HS-27A (cell line): ENCODE results near the gene UBTD2.
"Not testable (repeated sequence)": the region's sequence is repeated elsewhere in the genome, so short reads cannot be mapped to it uniquely, and the experiment has no call there.

Source experiments
- DNase-seq: peaks from one replicate; pipeline ENCODE4 v3.0.0-alpha.2; 2012; ENCODE audit warnings: low read depth, missing footprints

Gene UBTD2

DNA sequence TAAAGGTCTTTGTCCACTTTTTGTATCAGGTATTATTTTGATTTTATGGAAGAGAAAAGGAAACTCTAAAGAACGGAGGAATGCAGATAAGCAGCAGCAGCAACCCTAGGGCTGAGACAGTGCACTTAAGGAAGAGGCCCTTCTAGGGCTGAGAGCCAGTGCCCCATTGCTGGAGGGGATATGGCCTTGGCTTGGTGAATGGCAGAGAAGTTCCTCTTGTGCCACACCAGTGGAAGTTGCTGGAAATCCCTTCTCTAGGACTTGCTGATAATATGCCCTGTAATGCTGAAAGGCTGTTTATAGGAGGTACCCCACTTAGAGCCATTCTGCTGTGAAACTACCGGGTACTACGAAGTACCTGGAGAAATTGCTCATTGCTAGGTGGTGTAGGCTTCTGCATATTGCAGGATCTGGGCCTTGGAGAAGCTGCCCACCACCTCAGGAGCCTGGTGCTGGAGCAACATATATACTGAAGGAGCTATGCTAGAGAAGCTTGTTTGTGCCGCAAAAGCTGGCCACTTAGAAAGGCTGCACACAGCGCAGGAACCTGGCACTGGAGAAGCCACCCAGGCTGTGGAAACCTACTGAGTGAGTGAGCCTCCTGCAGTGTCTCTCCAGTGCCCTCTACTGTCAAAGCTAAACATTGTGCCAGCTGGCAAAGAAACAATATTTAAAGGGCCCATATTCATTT lies 9.6 kb upstream of the UBTD2 start:
- peak; percentile 11 for DNase-seq

GRCh38 chr5:172291837-172292236 lies 8.3 kb upstream of the UBTD2 start:
- DNase-seq: not testable (repeated sequence)

DNA sequence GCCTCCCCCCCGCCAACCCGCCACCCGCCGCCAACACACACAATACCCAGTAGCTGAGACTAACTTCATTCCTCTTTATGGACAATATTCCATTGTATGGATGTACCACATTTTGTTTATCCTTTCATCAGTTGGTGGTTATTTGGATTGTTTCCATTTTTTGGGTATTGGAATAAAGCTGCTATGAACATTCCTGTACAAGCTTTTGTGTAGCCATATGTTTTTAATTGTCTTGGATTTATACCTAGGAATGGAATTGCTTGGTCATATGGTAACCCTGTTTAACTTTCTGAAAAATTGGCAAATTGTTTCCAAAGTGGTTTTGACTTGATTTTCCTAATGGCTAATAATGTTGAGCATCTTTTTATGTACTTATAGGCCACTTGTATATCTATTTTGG lies 4.9 kb upstream of the UBTD2 start:
- DNase-seq: no peak

DNA sequence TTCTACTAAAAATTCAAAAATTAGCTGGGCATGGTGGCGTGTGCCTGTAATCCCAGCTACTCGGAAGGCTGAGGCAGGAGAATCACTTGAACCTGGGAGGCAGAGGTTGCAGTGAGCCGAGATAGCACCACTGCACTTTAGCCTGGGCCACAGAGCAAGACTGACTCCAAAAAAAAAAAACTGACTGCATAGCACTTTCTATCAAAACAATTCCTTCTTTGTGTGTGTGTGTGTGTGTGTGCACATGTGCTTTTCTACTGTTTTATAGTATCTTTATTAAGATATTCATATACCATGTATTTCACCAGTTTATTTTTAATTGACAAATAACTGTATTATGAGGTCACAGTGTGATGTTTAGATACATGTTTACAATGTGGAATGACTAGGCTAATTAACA lies 3.6 kb upstream of the UBTD2 start:
- DNase-seq: not testable (repeated sequence)

GRCh38 chr5:172285226-172286143 lies 1.9 kb upstream of the UBTD2 start:
- no peak for DNase-seq

- peak; percentile 12 for DNase-seq
Measured at GRCh38 chr5:172284611-172284980, 1.0 kb upstream of the UBTD2 start.

GRCh38 chr5:172283862-172284610 lies 472 bp upstream of the UBTD2 start:
- peak; percentile 19 for DNase-seq

DNA sequence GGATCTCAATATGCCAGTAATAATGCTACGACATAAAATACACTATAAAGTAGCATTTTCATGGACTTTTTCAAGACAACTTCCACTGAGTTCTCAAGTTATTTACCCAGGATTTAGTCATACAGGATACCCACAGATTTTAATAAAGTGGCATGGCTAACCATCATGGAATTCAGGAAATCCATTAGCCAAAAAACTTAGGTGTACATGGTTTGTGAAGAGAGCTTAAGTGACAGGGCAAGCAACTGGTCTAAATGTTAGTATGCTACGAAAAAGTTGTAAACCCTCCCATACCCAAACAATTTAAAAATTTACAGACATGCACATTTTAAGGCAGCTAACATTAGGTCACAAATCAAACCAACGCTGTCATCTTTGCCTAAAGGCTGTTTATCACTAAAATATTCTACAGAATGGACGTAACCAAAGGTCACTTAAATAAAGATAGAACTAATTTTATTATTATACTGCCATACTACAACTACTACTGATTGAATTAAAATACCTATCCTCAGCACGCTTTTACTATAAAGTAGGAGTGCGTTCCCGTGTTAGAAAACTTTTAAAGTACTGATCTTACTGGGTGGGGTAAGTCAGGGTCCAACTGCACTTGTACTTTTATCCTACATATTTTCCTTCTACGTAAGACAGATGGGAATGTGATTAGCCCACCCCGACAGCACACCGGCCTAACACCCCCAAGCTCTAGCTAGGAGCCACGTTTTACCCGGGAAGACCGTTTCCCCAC lies 1.1 kb downstream of the UBTD2 start:
- no peak for DNase-seq

DNA sequence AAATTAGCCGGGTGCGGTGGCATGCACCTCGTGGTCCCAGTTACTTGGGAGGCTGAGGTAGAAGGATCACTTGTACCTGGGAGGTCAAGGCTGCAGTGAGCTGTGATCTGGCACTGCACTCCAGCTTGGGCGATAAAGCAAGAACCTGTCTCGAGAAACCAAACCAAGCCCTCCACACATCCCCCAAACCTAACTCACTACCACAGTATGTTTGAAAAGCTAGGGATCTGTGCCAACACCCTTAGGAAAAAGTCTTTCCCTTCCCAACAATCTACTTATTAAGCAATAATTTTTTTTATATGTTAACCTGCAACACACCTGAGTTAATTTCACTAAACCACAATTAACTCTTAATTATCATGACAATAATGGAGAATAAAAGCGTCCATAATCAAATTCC lies 2.2 kb downstream of the UBTD2 start:
- no peak for DNase-seq

- no peak for DNase-seq
Measured at GRCh38 chr5:172280929-172281328, 2.6 kb downstream of the UBTD2 start.

DNA sequence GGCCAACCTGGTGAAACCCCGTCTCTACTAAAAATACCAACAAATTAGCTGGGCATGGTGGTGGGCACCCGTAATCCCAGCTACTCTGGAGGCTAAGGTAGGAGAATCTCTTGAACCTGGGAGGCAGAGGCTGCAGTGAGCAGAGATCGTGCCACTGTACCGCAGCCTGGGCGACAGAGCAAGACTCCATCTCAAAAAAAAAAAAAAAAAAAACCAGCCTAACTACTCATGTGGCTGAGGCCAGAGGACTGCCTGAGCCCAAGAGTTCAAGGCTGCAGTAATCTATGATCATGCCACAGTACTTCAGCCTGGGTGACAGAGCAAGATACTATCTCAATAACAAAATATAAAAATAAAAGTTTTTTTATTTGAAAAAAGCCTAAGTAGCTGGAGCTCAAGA lies 3.2 kb downstream of the UBTD2 start:
- DNase-seq: no peak

- DNase-seq: no peak
Measured at GRCh38 chr5:172278356-172278755, 5.2 kb downstream of the UBTD2 start.

- no peak for DNase-seq
Measured at GRCh38 chr5:172276214-172276613, 7.3 kb downstream of the UBTD2 start.

GRCh38 chr5:172274951-172275753 lies 8.4 kb downstream of the UBTD2 start:
- no peak for DNase-seq

GRCh38 chr5:172267943-172268342 lies 15.6 kb downstream of the UBTD2 start:
- no peak for DNase-seq

DNA sequence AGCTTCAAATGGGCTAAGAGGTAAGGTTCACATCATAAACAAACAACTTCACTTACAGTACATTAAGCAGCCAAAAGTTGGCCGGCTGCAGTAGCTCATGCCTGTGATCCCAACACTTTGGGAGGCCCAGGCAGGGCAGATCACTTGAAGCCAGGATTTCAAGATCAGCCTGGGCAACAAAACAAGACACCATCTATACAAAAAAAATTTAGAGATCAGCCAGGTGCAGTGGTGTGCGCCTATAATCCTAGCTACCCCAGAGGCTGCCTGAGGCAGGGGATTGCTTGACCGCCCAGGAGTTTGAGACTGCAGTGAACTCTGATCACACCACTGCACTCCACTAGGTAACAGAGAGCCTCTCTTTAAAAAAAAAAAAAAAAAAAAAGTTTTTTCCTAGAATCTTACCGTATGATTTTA lies 16.9 kb downstream of the UBTD2 start:
- DNase-seq: no peak

GRCh38 chr5:172266071-172266675 lies 17.4 kb downstream of the UBTD2 start:
- DNase-seq: no peak

DNA sequence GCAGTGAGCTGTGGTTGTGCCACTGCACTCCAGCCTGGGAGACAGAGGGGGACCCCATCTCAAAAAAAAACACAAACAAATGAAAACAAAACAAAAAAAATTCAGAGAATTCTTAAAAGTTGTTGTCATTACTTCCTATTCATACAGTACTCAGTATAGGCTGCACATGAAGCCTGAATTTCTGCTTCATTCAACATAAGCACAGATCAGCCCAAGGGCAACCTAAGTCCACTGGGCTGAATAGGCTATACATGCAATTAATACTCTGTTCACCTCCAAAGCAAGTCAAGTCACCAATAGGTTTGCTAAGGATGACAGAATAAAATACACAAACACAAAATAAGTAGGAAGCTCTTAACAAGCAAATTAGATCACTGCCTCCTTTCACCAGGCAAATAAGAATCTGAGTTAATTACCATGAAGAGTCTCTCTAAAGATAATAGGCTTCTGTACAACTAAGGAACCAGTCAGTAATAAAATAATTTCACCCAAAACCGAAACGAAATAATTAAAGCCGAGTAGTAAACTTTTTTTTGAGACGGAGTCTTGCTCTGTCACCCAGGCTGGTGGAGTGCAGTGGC lies 18.7 kb downstream of the UBTD2 start:
- no peak for DNase-seq

DNA sequence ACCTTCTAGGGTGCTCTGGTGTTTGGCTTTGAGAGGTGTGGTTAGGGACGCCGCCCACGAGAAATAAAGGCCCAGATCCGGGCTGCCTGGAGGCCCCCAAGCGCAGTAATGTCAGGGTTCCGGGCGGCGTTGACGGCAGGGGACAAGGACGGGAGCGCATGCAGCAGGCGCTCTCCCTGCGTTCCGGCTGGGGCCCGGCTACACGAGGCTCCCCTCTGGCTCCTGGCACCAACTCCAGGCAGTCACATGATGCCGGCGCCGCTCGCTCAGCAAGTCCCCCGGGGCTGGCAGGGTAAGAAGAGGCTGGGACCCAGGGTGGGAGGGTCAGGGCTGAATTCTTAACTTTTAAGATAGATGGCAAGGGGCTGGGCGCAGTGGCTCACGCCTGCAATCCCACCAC lies 28.1 kb downstream of the UBTD2 start:
- DNase-seq: no peak

DNA sequence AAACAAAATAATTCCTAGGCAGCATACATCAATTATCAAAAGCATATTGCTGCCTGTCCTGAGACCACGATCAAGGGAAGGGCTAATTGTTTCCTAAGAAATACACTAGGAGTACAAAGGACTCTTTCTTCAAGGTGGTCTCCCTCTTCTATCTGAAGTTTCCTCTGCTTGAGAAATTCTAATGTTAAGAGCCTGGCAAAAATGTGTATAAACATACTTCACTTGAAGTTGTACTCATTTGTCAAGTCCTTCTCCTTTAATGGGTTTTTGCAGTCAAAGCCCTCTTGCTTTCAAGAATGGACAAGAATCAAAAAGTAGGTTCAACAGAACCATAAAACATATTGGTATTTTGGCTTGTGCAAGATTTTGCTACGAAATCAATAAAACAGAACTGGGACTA lies 31.1 kb downstream of the UBTD2 start:
- DNase-seq: no peak
